ENCODE data around the gene DCPS. TPM values are rescaled to one million over a fixed set of nuclear protein-coding genes. Genes with fewer than 3 reads are reported as not detected.

Gene DCPS
- total RNA-seq, 1 experiment from 2014 or later, result 33.2 TPM

DNA sequence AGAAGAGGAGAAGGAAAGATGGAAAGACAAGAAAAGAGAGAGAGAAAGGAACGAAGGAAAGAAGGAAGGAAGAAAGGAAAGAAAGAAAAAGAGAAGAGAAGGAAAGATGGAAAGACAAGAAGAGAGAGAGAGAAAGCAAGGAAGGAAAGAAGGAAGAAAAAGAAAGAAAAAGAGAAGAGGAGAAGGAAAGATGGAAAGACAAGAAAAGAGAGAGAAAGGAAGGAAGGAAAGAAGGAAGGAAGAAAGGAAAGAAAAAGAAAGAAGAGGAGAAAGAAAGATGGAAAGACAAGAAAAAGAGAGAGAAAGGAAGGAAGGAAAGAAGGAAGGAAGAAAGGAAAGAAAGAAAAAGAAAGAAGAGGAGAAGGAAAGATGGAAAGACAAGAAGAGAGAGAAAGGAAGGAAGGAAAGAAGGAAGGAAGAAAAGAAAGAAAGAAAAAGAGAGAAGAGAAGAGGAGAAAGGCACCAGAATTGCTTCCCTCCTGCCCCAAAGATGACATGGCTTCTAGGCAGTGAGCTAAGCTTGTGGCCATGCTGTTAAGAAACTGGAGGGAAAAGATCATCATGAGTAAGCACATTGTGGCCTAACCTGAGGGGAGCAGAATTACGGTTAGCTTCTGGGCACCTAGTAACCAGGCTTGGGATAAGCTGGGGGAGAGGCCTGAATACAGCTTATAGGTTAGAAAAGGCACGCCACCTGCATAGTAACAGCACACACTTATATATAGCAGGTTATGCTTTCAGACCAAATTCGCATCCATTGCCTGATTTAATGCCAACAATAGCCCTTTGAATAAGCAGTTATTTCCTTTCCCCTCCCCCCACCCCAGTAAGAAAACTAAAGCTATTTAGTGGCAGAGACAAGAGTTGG is 49.3 kb downstream of the DCPS start:
- no peak for DNase-seq
- H3K36me3 Mint-ChIP-seq (ENCODE audit: insufficient read depth, unreplicated experiment), result peaks cover 38% of the 10 kb centered on the region
- peak overlapping the region; percentile 10 for H3K4me3 Mint-ChIP-seq (ENCODE audit: low read depth, unreplicated experiment)
- peak overlapping the region; percentile 53 for H3K27ac Mint-ChIP-seq (ENCODE audit: unreplicated experiment)
- intact Hi-C loops (cut with micrococcal nuclease; ENCODE audit: unreplicated experiment), result no loop called here
- BruUV-seq (replicated peaks), result no TSS peak
- H3K9me3 Mint-ChIP-seq (ENCODE audit: low read depth, unreplicated experiment), result peaks cover 3% of the 10 kb centered on the region
- TF ChIP-seq, protein P1, sequence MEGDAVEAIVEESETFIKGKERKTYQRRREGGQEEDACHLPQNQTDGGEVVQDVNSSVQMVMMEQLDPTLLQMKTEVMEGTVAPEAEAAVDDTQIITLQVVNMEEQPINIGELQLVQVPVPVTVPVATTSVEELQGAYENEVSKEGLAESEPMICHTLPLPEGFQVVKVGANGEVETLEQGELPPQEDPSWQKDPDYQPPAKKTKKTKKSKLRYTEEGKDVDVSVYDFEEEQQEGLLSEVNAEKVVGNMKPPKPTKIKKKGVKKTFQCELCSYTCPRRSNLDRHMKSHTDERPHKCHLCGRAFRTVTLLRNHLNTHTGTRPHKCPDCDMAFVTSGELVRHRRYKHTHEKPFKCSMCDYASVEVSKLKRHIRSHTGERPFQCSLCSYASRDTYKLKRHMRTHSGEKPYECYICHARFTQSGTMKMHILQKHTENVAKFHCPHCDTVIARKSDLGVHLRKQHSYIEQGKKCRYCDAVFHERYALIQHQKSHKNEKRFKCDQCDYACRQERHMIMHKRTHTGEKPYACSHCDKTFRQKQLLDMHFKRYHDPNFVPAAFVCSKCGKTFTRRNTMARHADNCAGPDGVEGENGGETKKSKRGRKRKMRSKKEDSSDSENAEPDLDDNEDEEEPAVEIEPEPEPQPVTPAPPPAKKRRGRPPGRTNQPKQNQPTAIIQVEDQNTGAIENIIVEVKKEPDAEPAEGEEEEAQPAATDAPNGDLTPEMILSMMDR (IDR thresholded peaks at IDR 0.05; ENCODE audit: unreplicated experiment), result no peak
- peaks cover 24% of the 10 kb centered on the region for H3K4me1 Mint-ChIP-seq (ENCODE audit: low read depth, unreplicated experiment)
- CTCF ChIA-PET, result no interaction called here
- H3K27me3 Mint-ChIP-seq (ENCODE audit: unreplicated experiment), result no peaks in the 10 kb centered on the region

DNA sequence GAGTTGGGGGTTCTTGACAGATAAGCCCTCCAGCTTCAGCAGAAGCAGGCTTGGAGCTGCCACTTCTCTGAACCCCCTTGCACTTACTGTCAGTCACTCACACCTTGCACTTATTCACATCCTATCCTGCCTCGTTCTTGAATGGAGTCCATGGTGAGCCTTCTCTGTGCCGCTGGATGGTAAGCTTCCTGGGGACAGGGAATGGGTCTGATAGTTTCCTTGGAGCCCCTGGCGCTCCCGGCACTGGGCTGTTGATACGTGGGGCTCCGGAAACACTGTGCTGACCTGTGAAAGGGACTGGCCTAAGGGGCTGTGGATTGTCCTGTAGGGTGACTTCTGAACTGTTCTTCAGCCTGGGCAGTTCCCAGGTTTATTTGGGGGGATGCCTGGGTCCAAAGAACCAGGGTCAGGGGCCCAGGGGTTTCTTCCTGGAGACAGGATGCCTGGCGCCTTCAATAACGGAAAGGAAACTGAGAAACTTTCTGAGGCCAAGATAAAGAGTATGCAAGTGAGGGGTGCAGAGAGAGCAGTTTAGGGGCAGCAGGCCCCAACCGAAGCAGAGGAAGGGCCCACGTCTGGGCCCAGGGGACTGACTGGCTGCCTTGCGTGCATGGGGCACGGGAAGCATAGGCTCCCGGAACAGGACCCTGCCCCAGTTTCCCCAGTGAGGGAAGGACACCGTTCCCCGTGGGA is 50.9 kb downstream of the DCPS start:
- Mint-ChIP-seq H3K4me3 (ENCODE audit: low read depth, unreplicated experiment) (peak overlapping the region; percentile 89), H3K27me3 (ENCODE audit: unreplicated experiment) (no peaks in the 10 kb centered on the region), H3K36me3 (ENCODE audit: insufficient read depth, unreplicated experiment) (peaks cover 30% of the 10 kb centered on the region), H3K9me3 (ENCODE audit: low read depth, unreplicated experiment) (peaks cover 3% of the 10 kb centered on the region), H3K27ac (ENCODE audit: unreplicated experiment) (peak overlapping the region; percentile 73), H3K4me1 (ENCODE audit: low read depth, unreplicated experiment) (peaks cover 24% of the 10 kb centered on the region)
- TF ChIP-seq, protein P1 (IDR thresholded peaks at IDR 0.05; ENCODE audit: unreplicated experiment), result no peak
- CTCF ChIA-PET, result no interaction called here
- intact Hi-C loops (cut with micrococcal nuclease; ENCODE audit: unreplicated experiment), result loop anchor here (5.0 kb wide), 1 partner anchor 42 kb away; no protein-coding TSS in a partner anchor
- no peak for DNase-seq
- TSS peak; percentile 66 for BruUV-seq (replicated peaks)

DNA sequence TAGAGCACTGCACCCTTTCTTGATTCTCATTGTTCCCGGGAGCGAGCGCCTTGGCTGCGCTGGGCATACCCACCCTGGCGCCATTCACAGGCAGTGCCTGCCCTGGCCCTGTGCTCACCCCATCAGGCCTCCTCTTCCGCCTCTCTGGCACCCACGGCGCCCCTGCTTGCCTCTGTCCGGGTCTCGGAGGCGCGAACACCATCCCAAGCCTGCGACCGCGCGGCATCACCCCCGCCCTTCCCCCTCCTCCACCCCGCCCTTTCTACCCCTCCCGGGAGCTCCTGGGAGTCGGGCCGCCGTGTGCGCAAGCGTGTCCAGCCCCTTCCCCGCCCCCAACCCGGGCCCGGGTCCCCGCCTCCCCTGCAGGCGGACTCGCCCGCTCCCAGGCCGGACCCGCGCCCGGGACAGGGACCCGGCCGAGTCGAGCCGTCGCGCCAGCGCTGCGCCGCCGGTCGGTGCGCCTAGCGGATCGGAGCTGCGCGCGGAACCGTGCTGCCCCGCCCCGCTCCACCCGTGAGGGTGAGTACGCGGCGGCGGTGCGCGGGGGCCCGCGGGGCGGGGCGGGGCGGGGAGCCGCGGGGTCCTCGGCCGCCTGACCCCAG is 51.6 kb downstream of the DCPS start, which contains the start of gene ST3GAL4:
Gene ST3GAL4, plus strand, starts transcription at position 363 of the 602 bp plus-strand sequence. CDS start 50,470 bp downstream, outside the sequence.
- H3K36me3 Mint-ChIP-seq (ENCODE audit: insufficient read depth, unreplicated experiment), result peaks cover 30% of the 10 kb centered on the region
- TF ChIP-seq, protein P1 (IDR thresholded peaks at IDR 0.05; ENCODE audit: unreplicated experiment), result no peak
- intact Hi-C loops (cut with micrococcal nuclease; ENCODE audit: unreplicated experiment), result loop anchor here (5.0 kb wide), 1 partner anchor 43 kb away; no protein-coding TSS in a partner anchor
- BruUV-seq (replicated peaks), result no TSS peak
- CTCF ChIA-PET, result interaction anchor here (0.7 to 0.9 kb wide), 2 partner anchors 14 to 45 kb away, joined by 3 read pairs; no protein-coding TSS in a partner anchor
- peak; percentile 73 for DNase-seq
- peak within 1 kb of the TSS; percentile 73 for H3K27ac Mint-ChIP-seq (ENCODE audit: unreplicated experiment)
- peaks cover 3% of the 10 kb centered on the region for H3K9me3 Mint-ChIP-seq (ENCODE audit: low read depth, unreplicated experiment)
- no peaks in the 10 kb centered on the region for H3K27me3 Mint-ChIP-seq (ENCODE audit: unreplicated experiment)
- peaks cover 24% of the 10 kb centered on the region for H3K4me1 Mint-ChIP-seq (ENCODE audit: low read depth, unreplicated experiment)
- H3K4me3 Mint-ChIP-seq (ENCODE audit: low read depth, unreplicated experiment), result peak within 1 kb of the TSS; percentile 89

Data from Calu3 (cell line).